A673 (cell line): ENCODE results near the gene ESF1.

ENCODE experiments used
- CTCF ChIP-seq: fragments of 300-800, 200-600 bp; sonication (generic); conservative IDR thresholded peaks from 2 replicates; pipeline ENCODE4 v1.5.1; 2017; ENCODE audit warnings: low read depth, mild to moderate bottlenecking, antibody characterized with exemption, low read length, moderate library complexity, mixed read lengths
- EZH2 ChIP-seq: fragments of 200-600 bp; sonication (generic); IDR thresholded peaks from 2 replicates; pipeline ENCODE4 v1.6.1; 2017; ENCODE audit warnings: borderline replicate concordance, low read depth, mild to moderate bottlenecking, mixed read lengths, antibody characterized with exemption, low read length; ENCODE audit not compliant: poor library complexity, severe bottlenecking

GRCh38 chr20:13687815-13688214 lies 96.9 kb downstream of the ESF1 start:
- no peak for TF ChIP-seq EZH2
- no peak for TF ChIP-seq CTCF
